HG02763 (cell line): Measurements from ENCODE around the gene KITLG.
"Not testable (repeated sequence)": the region's sequence is repeated elsewhere in the genome, so short reads cannot be mapped to it uniquely, and the experiment has no call there.

Experiments used
- ATAC-seq: cut with Tn5 transposase; IDR thresholded peaks from one replicate; pipeline ENCODE4 v1.9.1; 2021; ENCODE audit warnings: mild to moderate bottlenecking, moderate library complexity; ENCODE audit not compliant: unreplicated experiment

The KITLG gene

GRCh38 chr12:88580051-88580871 is at the start of gene KITLG:
Gene KITLG (minus strand): TSS chr12:88580471. CDS start chr12:88580278, 193 bp downstream.
- no peak for ATAC-seq

- no peak for ATAC-seq
Observed at GRCh38 chr12:88628856-88629509, 48.7 kb upstream of the KITLG start.

DNA sequence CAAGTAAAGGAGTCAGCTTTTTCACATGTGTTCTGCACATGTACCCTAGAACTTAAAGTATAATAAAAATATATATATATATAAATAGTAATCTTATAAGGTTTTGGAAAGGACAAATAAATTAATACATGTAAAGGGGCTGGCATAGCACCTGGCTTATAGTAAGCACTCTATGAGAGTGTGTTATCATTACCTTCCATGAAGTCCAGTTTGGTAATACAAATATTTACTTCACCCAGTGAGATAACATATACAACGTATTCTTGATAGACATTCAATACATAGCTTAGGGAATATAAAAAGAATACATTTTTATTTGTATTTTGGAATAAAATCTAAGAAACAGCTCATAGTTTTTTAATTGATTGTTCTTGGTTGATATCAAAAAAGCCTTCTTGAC is 47.8 kb upstream of the KITLG start:
- ATAC-seq = not testable (repeated sequence)

GRCh38 chr12:88627501-88627900 is 47.2 kb upstream of the KITLG start:
- ATAC-seq = no peak

GRCh38 chr12:88625356-88625755 is 45.1 kb upstream of the KITLG start:
- ATAC-seq = no peak

GRCh38 chr12:88624911-88625310 is 44.6 kb upstream of the KITLG start:
- ATAC-seq = no peak

GRCh38 chr12:88623777-88624548 is 43.7 kb upstream of the KITLG start:
- no peak for ATAC-seq

- ATAC-seq = no peak
Observed at GRCh38 chr12:88617352-88617751, 37.1 kb upstream of the KITLG start.

- no peak for ATAC-seq
Observed at GRCh38 chr12:88615490-88615889, 35.2 kb upstream of the KITLG start.

GRCh38 chr12:88604646-88605045 is 24.4 kb upstream of the KITLG start:
- no peak for ATAC-seq

- ATAC-seq = no peak
Observed at GRCh38 chr12:88600272-88600671, 20.0 kb upstream of the KITLG start.

DNA sequence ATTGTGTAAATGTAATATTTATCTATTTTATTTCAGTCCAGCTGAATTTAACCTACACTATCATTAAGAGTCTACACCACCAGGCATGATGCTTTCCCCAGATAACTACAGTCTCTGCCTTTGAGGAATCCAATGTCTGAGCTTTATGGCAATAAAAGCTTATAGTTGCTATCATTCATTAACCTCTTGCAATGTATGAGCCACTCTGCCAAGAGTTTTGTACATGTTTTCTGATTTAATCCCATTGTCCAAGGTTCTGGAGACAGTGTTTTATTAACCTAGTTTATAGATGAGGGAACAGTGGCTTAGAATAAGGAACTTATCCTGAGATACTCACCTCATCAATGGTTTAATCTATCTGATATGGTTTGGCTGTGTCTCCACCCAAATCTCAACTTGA is 17.1 kb upstream of the KITLG start:
- ATAC-seq = no peak

DNA sequence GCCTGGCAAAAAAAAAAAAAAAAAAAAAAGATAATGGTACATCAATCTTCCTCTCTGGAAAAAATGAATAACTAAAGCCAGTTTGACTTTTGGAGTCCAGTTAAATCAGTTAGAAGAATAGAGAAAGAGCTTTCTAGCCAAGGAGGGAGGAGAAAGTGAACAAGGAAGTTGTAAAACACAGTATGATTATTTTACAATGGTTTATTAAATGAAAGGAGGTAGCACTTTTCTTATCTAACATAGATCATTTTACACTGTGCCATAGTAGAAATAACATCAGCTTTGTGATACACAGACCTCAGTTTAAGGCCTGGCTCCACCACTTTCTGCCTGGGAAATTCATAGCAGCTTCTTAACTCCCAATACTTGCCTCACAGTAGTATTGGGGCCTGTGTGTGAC is 15.4 kb upstream of the KITLG start:
- ATAC-seq = no peak

GRCh38 chr12:88594780-88595179 is 14.5 kb upstream of the KITLG start:
- ATAC-seq = no peak

DNA sequence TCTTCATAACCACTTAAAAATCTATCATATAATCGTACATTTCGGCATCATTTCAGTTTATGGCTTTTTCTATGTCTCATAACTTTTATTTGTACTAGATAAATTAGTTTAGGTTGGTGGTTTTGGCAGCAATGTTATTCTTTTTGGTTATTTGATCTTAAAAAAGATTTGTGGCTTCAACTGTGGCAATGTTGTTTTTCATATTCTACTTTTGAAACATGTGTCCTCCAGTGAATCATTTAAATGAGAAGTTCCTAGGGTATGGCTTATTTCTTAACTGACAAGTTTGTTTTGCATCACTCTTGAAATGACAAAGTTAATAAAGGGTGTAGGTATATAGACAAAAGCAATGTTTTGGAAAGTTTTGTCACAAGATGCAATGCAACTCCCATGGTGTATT is 11.1 kb upstream of the KITLG start:
- no peak for ATAC-seq

- ATAC-seq = no peak
Observed at GRCh38 chr12:88590851-88591250, 10.6 kb upstream of the KITLG start.

GRCh38 chr12:88585077-88585476 is 4.8 kb upstream of the KITLG start:
- no peak for ATAC-seq

DNA sequence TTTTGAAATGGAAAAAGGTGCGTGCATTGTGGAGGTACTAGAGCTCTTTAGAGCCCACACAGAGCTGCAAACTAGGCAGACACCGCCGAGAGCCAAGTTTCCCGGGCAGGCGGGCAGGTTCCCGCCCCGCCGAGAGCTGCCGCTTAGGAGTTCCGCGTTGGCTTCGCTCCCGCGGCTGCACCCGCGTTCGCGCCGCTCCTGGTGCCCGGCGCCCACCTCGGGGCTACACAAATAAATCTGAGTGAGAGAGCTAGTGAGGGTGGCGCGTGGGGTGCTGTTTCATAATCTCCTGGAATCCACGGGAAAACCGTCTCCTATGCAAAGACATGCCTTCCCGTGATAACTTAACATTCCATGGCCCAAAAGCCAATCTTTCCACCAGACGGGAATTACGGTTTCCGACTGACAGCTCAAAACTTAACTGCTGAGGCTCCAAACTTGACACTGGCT is 645 bp downstream of the KITLG start:
- ATAC-seq = no peak

DNA sequence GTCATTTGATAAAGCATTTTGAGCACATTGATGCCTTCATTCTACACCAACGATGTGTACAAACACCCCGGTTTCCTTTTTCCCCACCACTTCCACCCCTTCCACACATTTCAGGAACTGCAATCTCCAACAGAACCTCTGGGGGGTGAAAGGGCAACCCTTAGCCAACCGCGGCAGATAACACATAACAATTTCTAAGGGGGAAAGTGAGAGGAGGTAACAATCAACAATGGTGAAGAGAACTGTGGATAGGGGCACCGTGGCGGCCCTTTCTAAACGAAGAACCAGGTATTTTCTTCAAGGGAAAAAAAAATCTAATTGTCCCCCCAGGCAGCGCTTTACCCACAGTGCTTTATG is 1.1 kb downstream of the KITLG start:
- ATAC-seq = no peak

DNA sequence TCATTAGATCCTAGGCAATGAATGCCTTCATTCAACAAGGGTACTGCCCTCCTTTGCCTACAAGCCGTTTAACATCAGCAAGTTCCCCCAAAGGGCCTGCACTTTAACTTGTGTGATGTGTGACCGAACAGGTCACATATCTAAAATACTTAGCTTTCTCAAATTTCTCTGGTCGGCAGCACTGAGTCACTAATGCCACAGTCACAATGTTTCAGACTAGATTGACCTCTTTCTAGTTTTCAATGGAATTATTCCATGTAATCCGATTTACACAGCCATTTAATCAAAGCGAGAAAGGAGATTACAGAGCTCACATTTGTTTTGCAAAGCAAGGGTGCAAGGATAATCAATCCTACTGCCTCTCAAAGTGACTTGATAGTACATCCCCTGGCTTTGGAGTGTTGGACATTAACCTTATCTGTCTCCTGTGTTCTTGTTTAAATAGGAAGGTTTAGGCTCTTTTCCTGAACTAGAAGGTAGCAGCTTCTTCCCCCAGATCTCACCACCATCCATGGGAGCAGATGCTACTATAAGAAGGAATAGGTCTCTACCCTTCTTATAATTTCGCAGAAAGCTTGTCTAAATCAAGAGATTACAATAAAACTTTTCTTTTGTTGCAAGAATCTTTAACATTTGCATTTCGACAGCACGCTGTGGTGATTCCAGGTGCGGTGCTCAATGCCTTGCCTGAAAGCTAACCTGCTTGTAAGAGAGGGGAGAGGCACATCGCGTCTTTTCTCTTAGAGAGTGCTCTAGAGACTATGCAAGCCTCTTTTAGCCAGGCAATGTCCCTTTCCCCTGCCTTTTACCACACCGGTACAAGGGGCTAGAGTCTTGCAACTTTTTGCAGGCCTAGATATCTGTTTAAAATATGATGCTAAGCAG is 1.8 kb downstream of the KITLG start:
- no peak for ATAC-seq

GRCh38 chr12:88577537-88577936 is 2.7 kb downstream of the KITLG start:
- no peak for ATAC-seq
